ENCODE data around the gene HS3ST6. TPM values are rescaled to one million over a fixed set of nuclear protein-coding genes. Genes with fewer than 3 reads are reported as not detected.

HS3ST6 gene
- total and polyA plus RNA-seq, 2 of the 13 experiments (the other 11 are each of a cell fraction or from before 2014, with no cell fraction given) = not detected

DNA sequence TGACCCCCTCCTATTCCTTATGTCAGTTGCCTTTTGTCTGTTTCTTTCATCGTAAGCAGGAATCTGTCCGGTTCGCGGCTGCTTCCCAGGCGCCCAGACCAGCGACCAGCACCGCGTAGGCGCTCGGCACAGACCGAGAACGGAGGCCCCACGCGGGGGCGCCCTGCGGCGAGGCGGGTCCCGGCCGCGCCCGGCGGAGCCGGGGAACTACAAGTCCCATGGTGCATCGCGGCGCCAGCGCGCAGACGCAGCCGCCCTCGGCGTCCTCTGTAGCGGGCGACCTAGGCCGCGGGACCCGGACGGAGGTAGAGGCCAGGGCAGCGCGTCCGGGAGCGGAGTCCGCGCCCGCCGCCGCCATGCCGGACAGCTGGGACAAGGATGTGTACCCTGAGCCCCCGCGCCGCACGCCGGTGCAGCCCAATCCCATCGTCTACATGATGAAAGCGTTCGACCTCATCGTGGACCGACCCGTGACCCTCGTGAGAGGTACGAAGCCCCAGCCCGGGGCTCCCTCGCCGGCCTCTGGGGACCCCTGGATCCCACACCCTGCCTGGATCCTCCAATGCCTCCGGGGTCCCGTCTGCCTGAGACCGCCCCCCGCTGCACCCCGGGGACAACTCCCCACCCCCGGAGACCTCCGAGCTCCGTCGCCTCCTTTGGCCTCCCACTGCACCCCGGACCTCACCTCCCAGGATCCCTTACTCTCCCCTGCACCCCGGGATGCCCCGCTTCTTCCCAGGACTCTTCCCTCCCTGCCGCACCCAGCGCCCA lies 41.2 kb upstream of the HS3ST6 start, which contains the start of gene NDUFB10 (continued):
- TF ChIP-seq, protein P1, sequence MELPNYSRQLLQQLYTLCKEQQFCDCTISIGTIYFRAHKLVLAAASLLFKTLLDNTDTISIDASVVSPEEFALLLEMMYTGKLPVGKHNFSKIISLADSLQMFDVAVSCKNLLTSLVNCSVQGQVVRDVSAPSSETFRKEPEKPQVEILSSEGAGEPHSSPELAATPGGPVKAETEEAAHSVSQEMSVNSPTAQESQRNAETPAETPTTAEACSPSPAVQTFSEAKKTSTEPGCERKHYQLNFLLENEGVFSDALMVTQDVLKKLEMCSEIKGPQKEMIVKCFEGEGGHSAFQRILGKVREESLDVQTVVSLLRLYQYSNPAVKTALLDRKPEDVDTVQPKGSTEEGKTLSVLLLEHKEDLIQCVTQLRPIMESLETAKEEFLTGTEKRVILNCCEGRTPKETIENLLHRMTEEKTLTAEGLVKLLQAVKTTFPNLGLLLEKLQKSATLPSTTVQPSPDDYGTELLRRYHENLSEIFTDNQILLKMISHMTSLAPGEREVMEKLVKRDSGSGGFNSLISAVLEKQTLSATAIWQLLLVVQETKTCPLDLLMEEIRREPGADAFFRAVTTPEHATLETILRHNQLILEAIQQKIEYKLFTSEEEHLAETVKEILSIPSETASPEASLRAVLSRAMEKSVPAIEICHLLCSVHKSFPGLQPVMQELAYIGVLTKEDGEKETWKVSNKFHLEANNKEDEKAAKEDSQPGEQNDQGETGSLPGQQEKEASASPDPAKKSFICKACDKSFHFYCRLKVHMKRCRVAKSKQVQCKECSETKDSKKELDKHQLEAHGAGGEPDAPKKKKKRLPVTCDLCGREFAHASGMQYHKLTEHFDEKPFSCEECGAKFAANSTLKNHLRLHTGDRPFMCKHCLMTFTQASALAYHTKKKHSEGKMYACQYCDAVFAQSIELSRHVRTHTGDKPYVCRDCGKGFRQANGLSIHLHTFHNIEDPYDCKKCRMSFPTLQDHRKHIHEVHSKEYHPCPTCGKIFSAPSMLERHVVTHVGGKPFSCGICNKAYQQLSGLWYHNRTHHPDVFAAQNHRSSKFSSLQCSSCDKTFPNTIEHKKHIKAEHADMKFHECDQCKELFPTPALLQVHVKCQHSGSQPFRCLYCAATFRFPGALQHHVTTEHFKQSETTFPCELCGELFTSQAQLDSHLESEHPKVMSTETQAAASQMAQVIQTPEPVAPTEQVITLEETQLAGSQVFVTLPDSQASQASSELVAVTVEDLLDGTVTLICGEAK (IDR thresholded peaks at IDR 0.05) = no peak
- TF ChIP-seq, protein P1 (CRISPR knock-in tag; IDR thresholded peaks at IDR 0.05) = peak; percentile 76
- peak; percentile 54 for TF ChIP-seq ASH2L (IDR thresholded peaks at IDR 0.05; ENCODE audit: insufficient read length, low read depth, low read length)
- peak; percentile 65; the same call in 1 of the 2 replicates for TF ChIP-seq TGIF2 (CRISPR knock-in tag; IDR thresholded peaks at IDR 0.05)
- TF ChIP-seq, protein P2, sequence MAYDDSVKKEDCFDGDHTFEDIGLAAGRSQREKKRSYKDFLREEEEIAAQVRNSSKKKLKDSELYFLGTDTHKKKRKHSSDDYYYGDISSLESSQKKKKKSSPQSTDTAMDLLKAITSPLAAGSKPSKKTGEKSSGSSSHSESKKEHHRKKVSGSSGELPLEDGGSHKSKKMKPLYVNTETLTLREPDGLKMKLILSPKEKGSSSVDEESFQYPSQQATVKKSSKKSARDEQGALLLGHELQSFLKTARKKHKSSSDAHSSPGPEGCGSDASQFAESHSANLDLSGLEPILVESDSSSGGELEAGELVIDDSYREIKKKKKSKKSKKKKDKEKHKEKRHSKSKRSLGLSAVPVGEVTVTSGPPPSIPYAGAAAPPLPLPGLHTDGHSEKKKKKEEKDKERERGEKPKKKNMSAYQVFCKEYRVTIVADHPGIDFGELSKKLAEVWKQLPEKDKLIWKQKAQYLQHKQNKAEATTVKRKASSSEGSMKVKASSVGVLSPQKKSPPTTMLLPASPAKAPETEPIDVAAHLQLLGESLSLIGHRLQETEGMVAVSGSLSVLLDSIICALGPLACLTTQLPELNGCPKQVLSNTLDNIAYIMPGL (CRISPR knock-in tag; IDR thresholded peaks at IDR 0.05; ENCODE audit: borderline replicate concordance in 1 of 2, low read depth in 1 of 2) = peak; percentile 92
- TF ChIP-seq, protein P3, sequence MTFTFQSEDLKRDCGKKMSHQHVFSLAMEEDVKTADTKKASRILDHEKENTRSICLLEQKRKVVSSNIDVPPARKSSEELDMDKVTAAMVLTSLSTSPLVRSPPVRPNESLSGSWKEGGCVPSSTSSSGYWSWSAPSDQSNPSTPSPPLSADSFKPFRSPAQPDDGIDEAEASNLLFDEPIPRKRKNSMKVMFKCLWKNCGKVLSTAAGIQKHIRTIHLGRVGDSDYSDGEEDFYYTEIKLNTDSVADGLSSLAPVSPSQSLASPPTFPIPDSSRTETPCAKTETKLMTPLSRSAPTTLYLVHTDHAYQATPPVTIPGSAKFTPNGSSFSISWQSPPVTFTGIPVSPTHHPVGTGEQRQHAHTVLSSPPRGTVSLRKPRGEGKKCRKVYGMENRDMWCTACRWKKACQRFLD (CRISPR knock-in tag; IDR thresholded peaks at IDR 0.05; ENCODE audit: borderline replicate concordance) = 0 out of 2 replicates have a peak, but pooled peaks have one; percentile 36
- peak; percentile 64; the same call in 1 of the 2 replicates for TF ChIP-seq RXRA (CRISPR knock-in tag; IDR thresholded peaks at IDR 0.05)
- peak; percentile 78; the same call in 1 of the 2 replicates for TF ChIP-seq IRF2 (CRISPR knock-in tag; IDR thresholded peaks at IDR 0.05)
- 0 out of 2 replicates have a peak, but pooled peaks have one; percentile 61 for TF ChIP-seq ZNF766 (CRISPR knock-in tag; IDR thresholded peaks at IDR 0.05; ENCODE audit: borderline replicate concordance)
- peak; percentile 56; the same call in 1 of the 2 replicates for TF ChIP-seq GFI1 (CRISPR knock-in tag; IDR thresholded peaks at IDR 0.05; ENCODE audit: borderline replicate concordance)
- TF ChIP-seq ZNF468 (CRISPR knock-in tag; IDR thresholded peaks at IDR 0.05) = no peak
- TF ChIP-seq, protein P4, sequence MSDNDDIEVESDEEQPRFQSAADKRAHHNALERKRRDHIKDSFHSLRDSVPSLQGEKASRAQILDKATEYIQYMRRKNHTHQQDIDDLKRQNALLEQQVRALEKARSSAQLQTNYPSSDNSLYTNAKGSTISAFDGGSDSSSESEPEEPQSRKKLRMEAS (IDR thresholded peaks at IDR 0.05) = peak; percentile 74; the same call in 1 of the 2 replicates
